GM19395 (cell line): ENCODE measurements around the gene SUCLG2.

ENCODE experiments used
- ATAC-seq: cut with Tn5 transposase; IDR thresholded peaks from one replicate; pipeline ENCODE4 v1.9.1; 2021; ENCODE audit warnings: mild to moderate bottlenecking, moderate library complexity; ENCODE audit not compliant: unreplicated experiment

Gene SUCLG2

GRCh38 chr3:67650084-67650483, 4.3 kb downstream of the SUCLG2 start:
- no peak for ATAC-seq

- no peak for ATAC-seq
Measured at GRCh38 chr3:67649681-67650080, 4.7 kb downstream of the SUCLG2 start.

- no peak for ATAC-seq
Measured at GRCh38 chr3:67648701-67649100, 5.7 kb downstream of the SUCLG2 start.

- ATAC-seq, result no peak
Measured at GRCh38 chr3:67648229-67648628, 6.2 kb downstream of the SUCLG2 start.

DNA sequence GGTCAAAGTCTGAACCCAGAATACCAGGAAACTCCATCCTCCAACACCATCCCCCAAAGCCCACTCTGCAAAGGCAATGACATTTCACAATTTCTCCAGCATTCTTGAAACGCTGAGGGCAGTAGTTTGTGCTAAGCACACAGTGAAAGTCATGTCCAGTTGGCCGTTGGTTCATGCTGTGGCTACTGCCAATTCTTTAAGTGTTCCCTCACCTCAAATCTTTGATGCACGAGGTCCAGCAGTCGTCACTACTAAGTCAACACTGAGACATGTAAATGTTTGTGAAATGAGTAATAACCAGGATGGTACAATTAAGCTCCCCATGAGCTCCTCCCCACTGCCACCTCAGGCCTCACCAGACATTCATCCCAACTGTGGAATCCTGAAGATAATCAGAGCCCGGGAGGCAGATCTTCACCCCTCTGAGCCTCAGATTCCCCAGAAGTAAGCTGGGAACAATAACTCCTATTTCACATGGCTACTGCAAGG, 7.0 kb downstream of the SUCLG2 start:
- no peak for ATAC-seq

DNA sequence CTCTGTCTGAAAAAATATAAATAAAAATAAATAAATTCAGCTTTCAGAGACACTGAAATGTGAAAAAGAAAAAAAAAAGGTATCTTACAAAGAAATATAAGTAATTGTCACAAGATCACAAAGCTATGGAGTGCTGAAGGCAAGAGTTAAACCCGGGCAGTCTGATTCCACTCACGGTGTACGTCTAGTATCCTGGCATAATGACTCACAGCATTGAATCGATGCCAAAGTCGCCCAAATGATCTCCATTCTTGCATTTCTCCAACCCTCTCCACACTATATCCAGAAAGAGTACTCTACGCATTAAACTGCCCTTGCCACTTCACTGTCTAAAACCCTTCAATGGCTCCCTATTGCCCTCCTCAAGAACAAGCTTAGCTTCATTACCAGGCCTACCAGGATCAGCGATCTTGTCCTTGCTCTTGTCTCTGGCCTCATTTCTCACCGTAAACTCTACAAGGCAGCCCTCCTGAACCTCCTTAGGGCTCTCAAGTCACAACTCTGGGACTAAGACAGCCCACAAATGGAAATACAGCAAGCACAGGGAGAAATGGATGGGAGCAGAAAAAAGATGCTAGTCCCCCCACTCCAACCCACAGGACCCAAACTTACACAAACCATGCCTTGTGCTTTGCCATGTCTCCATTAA, 7.7 kb downstream of the SUCLG2 start:
- no peak for ATAC-seq

DNA sequence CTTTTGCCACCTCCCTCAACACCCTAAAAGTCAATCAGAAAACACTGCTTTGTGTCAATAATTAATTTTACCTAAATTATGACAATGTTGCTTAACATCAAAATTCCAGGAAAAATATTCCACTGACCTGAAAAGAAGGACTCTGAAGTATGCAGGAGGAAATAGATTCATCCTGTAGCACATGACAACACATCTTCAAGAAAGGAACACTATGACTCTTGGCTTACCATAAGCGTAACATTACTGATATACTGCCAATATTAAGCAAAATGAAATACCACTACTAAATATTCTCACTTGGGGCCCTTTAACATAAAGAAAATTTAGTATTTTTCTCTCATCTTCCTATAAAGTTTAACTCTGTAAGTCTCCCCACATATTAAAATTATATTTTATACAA, 9.6 kb downstream of the SUCLG2 start:
- no peak for ATAC-seq

DNA sequence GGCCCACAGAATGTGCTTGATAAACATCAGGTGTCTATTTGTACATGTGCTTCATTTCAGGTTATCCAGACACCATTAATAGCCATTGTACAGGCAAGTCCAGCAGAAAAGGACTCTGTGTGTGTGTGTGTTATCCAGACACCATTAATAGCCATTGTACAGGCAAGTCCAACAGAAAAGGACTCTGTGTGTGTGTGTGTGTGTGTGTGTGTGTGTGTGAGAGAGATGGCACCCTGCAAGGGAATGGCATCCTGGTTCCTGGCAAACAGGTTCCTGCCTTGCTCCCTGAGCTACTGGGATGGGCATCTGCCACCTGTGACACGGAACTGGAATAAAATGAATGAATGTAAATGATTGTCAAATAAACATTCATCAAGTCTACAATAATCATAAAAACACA, 11.7 kb downstream of the SUCLG2 start:
- ATAC-seq, result no peak

GRCh38 chr3:67642190-67642589, 12.2 kb downstream of the SUCLG2 start:
- ATAC-seq, result no peak

DNA sequence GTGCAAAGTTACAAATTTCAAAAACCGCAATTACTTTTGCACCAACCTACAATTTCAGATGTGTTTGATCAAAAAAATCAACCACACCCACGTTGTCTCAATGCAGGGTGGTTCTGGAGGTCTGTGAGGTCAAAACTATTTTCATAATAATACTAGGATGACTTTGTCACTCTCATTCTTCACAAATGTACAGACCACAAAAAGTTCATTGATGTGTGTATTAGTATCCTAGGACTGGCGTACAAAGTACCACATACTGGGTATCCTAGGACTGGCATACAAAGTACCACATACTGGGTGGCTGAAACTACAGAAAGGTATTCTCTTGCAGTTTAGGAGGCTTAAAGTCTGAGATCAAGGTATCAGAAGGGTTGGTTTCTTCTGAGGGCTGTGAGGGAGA, 13.0 kb downstream of the SUCLG2 start:
- ATAC-seq, result no peak

DNA sequence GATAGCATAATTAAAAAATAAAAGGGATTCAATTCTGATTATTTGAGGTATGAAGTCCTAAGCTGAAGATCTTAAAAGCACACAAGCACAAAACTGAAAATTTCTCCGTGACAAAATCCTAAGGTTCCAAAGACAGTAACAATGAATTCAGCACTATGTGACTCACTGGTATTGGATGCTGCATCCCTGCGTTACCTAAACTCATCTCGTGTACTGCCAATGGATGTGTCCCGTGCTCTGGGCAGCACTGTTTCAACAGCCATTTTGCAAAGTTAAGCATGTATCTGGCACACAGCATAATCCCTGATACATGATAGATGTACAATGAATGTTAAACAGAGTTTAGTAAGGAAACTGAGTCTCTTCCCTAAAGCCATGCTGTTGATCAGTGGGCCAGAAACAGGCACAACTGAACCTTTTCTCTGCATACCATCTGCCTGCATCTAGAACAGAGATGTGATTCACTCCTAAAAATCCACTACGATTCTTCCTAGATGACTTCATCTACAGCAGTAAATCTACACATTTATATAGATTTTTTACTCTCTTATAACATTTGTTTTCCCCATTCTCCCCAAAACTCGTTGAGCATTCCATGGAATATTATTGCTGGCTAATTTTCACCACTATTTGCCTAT, 14.3 kb downstream of the SUCLG2 start:
- ATAC-seq, result no peak

- no peak for ATAC-seq
Measured at GRCh38 chr3:67637255-67637900, 17.0 kb downstream of the SUCLG2 start.

- ATAC-seq, result no peak
Measured at GRCh38 chr3:67635806-67636205, 18.6 kb downstream of the SUCLG2 start.

GRCh38 chr3:67635257-67635656, 19.2 kb downstream of the SUCLG2 start:
- ATAC-seq, result no peak

DNA sequence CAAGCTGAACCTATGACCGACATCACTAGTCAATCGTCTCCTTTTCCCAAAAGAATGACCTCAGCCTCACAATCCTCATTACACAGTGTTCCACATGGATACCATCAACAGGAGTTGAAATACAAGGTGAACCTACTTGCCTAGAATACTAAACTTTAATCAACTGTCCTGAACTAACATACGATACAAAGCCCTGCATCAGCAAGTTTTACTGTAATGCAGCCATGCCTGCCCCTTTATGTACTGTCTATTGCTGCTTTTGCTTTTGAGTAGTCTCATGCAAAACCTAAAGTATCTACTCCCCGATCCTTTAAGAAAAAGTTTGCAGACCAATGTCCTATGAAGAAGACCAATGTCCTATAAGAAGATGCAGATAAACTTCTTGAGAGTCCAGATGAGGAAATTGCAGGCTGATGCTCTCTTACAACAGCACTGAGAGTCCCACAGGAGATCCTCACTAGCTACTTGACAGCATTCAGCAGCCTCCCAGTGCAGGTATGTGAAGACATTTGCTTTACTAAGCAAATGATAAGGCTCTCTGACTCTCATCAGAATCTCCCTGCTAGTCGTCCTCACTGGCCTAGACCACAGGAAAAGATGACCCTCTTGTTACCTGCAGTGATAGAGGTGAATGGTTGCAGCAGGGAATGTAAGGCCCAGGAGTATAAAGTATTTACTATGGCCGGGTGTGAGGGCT, 23.6 kb downstream of the SUCLG2 start:
- ATAC-seq, result no peak

DNA sequence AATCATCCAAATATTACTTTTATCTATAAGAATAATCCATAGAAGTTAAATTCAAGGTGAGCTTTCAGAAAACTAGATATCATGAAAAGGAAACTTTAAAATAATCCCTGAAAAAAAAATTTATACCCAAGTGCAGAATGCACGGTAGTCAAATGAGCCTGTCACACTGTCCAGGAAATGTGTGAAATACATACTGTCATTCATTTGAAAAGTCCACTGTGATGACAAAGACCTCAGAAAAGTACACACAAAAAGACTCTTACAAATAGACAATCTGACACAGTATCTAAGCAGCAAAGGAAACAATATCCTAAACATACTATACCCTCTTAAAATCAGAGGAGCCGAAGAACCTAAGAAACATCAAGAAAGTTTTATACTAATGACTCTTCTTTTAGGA, 29.7 kb downstream of the SUCLG2 start:
- no peak for ATAC-seq

DNA sequence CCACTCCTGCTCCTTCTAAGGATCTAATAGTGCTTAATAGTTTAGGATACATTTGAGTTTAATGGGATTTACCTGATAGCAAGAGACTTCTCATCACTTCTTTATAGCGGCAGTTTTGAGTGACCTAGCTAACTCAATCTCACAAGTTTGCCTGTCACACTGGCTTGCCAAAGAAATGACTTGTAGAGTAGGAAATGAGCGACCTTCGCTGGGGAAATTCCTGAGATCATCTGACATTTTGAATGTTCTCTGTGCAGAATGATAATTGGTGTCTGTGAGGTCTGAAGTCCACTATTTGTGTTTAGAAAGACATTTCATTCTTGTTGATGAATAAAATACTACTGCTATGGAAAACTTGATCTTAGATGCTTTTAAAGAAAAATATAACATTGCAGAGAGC, 30.3 kb downstream of the SUCLG2 start:
- ATAC-seq, result no peak

DNA sequence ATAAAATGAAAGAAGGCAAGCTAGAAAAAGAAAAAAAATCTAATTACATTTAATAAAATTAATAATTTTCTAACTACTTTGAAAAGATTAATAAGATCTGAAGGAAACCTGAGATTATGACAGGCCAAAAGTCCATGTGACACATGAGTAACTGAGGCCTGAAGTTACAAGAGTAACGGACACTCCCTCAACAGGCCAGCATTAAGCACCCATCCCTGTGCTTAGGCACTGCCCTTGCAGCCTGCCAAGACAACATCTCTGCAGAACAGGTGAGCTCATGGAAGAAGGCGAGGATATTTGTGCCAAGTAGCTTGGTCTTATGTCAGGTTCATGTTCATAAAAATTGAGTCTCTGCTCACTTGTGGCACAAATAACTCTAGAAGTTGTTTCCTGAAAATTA, 31.8 kb downstream of the SUCLG2 start:
- no peak for ATAC-seq

DNA sequence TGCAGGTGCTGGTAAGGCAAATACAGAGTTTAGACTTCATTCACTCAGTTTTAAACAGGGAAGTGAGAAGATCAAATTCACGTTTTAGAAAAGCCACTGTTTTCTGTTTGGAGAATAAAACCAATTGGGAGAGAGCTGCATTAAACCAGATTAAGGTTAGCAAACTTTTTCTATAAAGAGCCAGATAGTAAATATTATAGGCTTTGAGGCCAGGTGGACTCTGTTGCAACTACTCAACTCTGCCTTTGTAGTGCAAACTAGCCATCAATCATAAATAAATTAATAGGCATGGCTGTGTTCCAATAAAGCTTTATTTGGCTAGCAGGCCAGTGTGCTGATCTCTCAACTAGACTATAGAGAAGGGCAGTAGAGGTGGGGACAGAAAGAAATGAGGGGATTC, 33.5 kb downstream of the SUCLG2 start:
- no peak for ATAC-seq

- no peak for ATAC-seq
Measured at GRCh38 chr3:67619991-67620390, 34.4 kb downstream of the SUCLG2 start.

GRCh38 chr3:67617518-67617917, 36.9 kb downstream of the SUCLG2 start:
- ATAC-seq, result no peak

GRCh38 chr3:67616046-67616445, 38.4 kb downstream of the SUCLG2 start:
- ATAC-seq, result no peak
